ENCODE data around the gene PF4V1. TPM values are rescaled to one million over a fixed set of nuclear protein-coding genes. Genes with fewer than 3 reads are reported as not detected.
A peak's percentile ranks its signal among the peaks of the same experiment; 100 is the strongest.

Gene PF4V1
- total RNA-seq, 6 experiments from 2014 or later, result not detected

DNA sequence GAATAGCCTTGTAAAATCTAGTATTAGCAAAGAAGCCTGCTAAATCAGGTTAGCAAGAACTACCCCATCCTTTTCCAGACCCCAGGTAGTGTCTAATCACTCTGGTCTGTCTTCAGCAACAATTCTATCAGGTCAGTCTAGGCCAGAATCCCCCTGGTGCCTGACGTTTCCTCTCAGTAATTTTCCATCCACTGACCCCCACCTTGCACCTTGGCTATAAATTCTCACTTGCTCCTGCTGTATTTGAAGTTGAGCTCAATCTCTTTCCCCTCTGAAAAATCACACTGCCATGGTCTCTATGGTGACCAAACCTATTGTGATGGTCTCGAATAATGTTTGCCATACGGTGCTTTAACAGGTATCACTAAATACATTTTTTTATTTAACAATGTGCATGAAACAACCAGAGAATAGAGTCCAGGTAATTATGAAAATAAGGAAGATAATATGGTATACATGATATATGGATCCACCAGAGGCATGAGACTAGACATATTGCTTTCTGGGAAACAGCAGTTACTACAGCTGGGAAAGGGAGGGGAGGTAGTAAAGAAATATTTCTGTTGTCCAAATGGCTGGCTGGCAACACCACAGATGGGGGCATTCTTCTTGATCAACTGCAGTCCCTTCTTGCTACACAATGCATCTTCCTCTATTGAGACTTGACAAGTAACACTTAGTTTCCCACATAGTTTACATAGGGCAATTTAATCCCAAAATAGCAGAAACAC is 49.9 kb downstream of the PF4V1 start:
- H3K27ac Mint-ChIP-seq, result peak overlapping the region; percentile 52; the same call in 1 of the 2 replicates
- no peaks in the 10 kb centered on the region for H3K36me3 Mint-ChIP-seq (ENCODE audit: low read depth)
- H3K4me3 Mint-ChIP-seq, result no peak overlapping the region
- no peak for DNase-seq
- H3K9me3 Mint-ChIP-seq, result no peaks in the 10 kb centered on the region; the same call in 1 of the 2 replicates
- peaks cover 2% of the 10 kb centered on the region; the same call in 1 of the 2 replicates for H3K27me3 Mint-ChIP-seq (ENCODE audit: insufficient read depth)
- no peak for TF ChIP-seq CTCF (IDR thresholded peaks at IDR 0.05)
- H3K4me1 Mint-ChIP-seq (ENCODE audit: low read depth), result peaks cover 33% of the 10 kb centered on the region

Other genes with a start within 250 kb of the PF4V1 start
- gene RASSF6, start 232.9 kb upstream of the PF4V1 start, total RNA-seq (2021; fragmentation: NEBNext Ultra II Directional; extraction: Animal tissue kit (Norgen Biotek cat#: 25700)), result not detected
- gene CXCL8, start 112.7 kb upstream of the PF4V1 start, total RNA-seq (2021; fragmentation: NEBNext Ultra II Directional; extraction: Animal tissue kit (Norgen Biotek cat#: 25700)), result 1 to 10 TPM in 4 of 6 experiments, under 1 TPM in 2; 0.47 to 3.2 (median 2.1) TPM
- under 1 TPM in 2 of 6 experiments, not detected in 4; 0.12 to 0.24 TPM for gene CXCL6, start 16.6 kb upstream of the PF4V1 start, total RNA-seq (2021; fragmentation: NEBNext Ultra II Directional; extraction: Animal tissue kit (Norgen Biotek cat#: 25700))
- gene CXCL1, start 16.1 kb downstream of the PF4V1 start, total RNA-seq (2021; fragmentation: NEBNext Ultra II Directional; extraction: Animal tissue kit (Norgen Biotek cat#: 25700)), result 1 to 10 TPM in 5 of 6 experiments, under 1 TPM in 1; 0.71 to 5.0 (median 4.3) TPM
- gene PF4, start 128.7 kb downstream of the PF4V1 start, total RNA-seq (2021; fragmentation: NEBNext Ultra II Directional; extraction: Animal tissue kit (Norgen Biotek cat#: 25700)), result under 1 TPM in 1 of 6 experiments, not detected in 5; 0.33 TPM
- not detected for gene PPBP, start 134.9 kb downstream of the PF4V1 start, total RNA-seq (2021; fragmentation: NEBNext Ultra II Directional; extraction: Animal tissue kit (Norgen Biotek cat#: 25700))
- gene CXCL5, start 145.4 kb downstream of the PF4V1 start, total RNA-seq (2021; fragmentation: NEBNext Ultra II Directional; extraction: Animal tissue kit (Norgen Biotek cat#: 25700)), result under 1 TPM in 3 of 6 experiments, not detected in 3; 0.07 to 0.17 (median 0.14) TPM
- 1 to 10 TPM in 4 of 6 experiments, under 1 TPM in 2; 0.40 to 2.3 (median 1.4) TPM for gene CXCL3, start 185.4 kb downstream of the PF4V1 start, total RNA-seq (2021; fragmentation: NEBNext Ultra II Directional; extraction: Animal tissue kit (Norgen Biotek cat#: 25700))
- gene CXCL2, start 245.9 kb downstream of the PF4V1 start, total RNA-seq (2021; fragmentation: NEBNext Ultra II Directional; extraction: Animal tissue kit (Norgen Biotek cat#: 25700)), result 1 to 10 TPM; 1.1 to 3.2 (median 1.9) TPM